OCI-LY7 (cell line): ENCODE data around the gene SLC35A3. TPM values are rescaled to one million over a fixed set of nuclear protein-coding genes. Genes with fewer than 3 reads are reported as not detected.

Experiments
- small RNA-seq: library from RNA; depleted of rRNA; stranded (forward); fragments of <200 nt; gene quantifications from one replicate; pipeline ENCODE3, GENCODE V24; 2014
- total RNA-seq, 2 experiments: library from RNA; depleted of rRNA in 1 of 2; stranded (reverse); fragments of >200 nt in 1 of 2; shearing (Covaris generic) in 1 of 2; gene quantifications; 2 replicates each; pipeline ENCODE4 v1.2.3, GENCODE V29; 2014 to 2022

Gene SLC35A3
- total RNA-seq, 2 experiments from 2014 or later: 24.8 to 26.8 TPM

Small RNA genes within 50 kb of the gene (small RNA-seq; reads per million reads assigned to genes)
- gene RNU6-1318P (not detected), gene RNU6-750P (not detected)

Other genes with a start within 250 kb of the SLC35A3 start
- gene FRRS1, start 203.4 kb upstream of the SLC35A3 start, total RNA-seq (2014; rRNA removed; shearing (Covaris generic)): 3.4 and 4.5 TPM in 2 replicates
- gene FRRS1, start 203.4 kb upstream of the SLC35A3 start, total RNA-seq (2022): 6.5 and 7.2 TPM in 2 replicates
- gene AGL, start 119.6 kb upstream of the SLC35A3 start, total RNA-seq (2014; rRNA removed; shearing (Covaris generic)): 11.6 and 12.2 TPM in 2 replicates
- gene AGL, start 119.6 kb upstream of the SLC35A3 start, total RNA-seq (2022): 20.6 and 22.5 TPM in 2 replicates
- 12.1 and 12.6 TPM in 2 replicates for gene SASS6, start 162.9 kb downstream of the SLC35A3 start, total RNA-seq (2014; rRNA removed; shearing (Covaris generic))
- 18.7 and 21.2 TPM in 2 replicates for gene SASS6, start 162.9 kb downstream of the SLC35A3 start, total RNA-seq (2022)
- 14.5 and 24.2 TPM in 2 replicates for gene TRMT13, start 163.2 kb downstream of the SLC35A3 start, total RNA-seq (2014; rRNA removed; shearing (Covaris generic))
- 28.7 TPM in 2 replicates for gene TRMT13, start 163.2 kb downstream of the SLC35A3 start, total RNA-seq (2022)
- gene LRRC39, start 208.3 kb downstream of the SLC35A3 start, total RNA-seq (2014; rRNA removed; shearing (Covaris generic)): 0.51 and 1.5 TPM in 2 replicates
- gene LRRC39, start 208.3 kb downstream of the SLC35A3 start, total RNA-seq (2022): 0.96 and 1.8 TPM in 2 replicates